Stimulated activated naive B cell treated with anti-CD40 and anti-IgM and Interleukin-4, amounts not matched to agents 10 μg/mL and 1 μg/mL and 100 μg/mL, for 72 hours (primary cell): ENCODE results near the gene NBEAL2.

Experiments used
- ATAC-seq, 2 donors: fragments of 150-1000 bp; cut with Tn5 transposase; replicated peaks; 2 replicates each; pipeline ENCODE4 v1.10.0; 2021; ENCODE audit warnings: moderate library complexity in 1 of 2
- DNase-seq: peaks from one replicate; pipeline ENCODE4 v3.0.0; 2021
- H3K27ac Mint-ChIP-seq: one replicate; pipeline ENCODE4 v1.8.0; 2022; ENCODE audit warnings: mild to moderate bottlenecking, mixed read lengths
- H3K27me3 Mint-ChIP-seq, 2 donors: one replicate each; pipeline ENCODE4 v1.8.0; 2022; ENCODE audit warnings: mixed read lengths in 2 of 2
- H3K36me3 Mint-ChIP-seq, 2 donors: one replicate each; pipeline ENCODE4 v1.8.0; 2022; ENCODE audit warnings: mixed read lengths in 2 of 2, mild to moderate bottlenecking in 1 of 2
- H3K4me1 Mint-ChIP-seq, 2 donors: one replicate each; pipeline ENCODE4 v1.8.0; 2022; ENCODE audit warnings: mixed read lengths in 2 of 2, mild to moderate bottlenecking in 1 of 2
- H3K4me3 Mint-ChIP-seq, 2 donors: one replicate each; pipeline ENCODE4 v1.8.0; 2022; ENCODE audit warnings: mild to moderate bottlenecking in 2 of 2, mixed read lengths in 2 of 2, moderate library complexity in 1 of 2
- H3K9me3 Mint-ChIP-seq, 2 donors: one replicate each; pipeline ENCODE4 v1.8.0; 2022; ENCODE audit warnings: mixed read lengths in 2 of 2, mild to moderate bottlenecking in 1 of 2

Gene NBEAL2, protein sequence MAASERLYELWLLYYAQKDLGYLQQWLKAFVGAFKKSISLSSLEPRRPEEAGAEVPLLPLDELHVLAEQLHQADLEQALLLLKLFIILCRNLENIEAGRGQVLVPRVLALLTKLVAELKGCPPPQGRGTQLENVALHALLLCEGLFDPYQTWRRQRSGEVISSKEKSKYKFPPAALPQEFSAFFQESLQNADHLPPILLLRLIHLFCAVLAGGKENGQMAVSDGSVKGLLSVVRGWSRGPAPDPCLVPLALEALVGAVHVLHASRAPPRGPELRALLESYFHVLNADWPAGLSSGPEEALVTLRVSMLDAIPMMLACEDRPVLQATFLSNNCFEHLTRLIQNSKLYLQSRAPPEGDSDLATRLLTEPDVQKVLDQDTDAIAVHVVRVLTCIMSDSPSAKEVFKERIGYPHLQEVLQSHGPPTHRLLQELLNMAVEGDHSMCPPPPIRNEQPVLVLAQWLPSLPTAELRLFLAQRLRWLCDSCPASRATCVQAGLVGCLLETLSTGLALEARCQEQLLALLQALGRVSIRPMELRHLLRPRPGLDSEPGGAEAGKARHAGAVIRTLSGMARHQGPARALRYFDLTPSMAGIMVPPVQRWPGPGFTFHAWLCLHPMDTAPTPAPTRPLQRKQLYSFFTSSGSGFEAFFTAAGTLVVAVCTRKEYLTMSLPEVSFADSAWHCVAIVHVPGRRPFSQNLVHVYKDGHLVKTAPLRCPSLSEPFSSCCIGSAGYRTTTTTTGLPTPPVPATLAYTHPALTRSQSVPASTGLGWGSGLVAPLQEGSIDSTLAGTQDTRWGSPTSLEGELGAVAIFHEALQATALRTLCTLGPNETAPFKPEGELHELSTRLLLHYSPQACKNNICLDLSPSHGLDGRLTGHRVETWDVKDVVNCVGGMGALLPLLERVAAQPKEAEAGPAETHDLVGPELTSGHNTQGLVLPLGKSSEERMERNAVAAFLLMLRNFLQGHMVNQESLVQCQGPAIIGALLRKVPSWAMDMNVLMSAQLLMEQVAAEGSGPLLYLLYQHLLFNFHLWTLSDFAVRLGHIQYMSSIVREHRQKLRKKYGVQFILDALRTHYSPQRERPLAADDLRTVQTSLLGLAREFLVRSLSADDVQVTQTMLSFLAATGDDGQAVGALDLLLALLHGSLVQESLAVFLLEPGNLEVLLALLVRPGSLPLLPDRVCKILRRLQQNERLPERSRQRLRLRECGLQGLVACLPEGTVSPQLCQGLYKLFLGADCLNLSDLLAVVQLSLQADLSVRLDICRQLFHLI (N-terminal part only)

DNA sequence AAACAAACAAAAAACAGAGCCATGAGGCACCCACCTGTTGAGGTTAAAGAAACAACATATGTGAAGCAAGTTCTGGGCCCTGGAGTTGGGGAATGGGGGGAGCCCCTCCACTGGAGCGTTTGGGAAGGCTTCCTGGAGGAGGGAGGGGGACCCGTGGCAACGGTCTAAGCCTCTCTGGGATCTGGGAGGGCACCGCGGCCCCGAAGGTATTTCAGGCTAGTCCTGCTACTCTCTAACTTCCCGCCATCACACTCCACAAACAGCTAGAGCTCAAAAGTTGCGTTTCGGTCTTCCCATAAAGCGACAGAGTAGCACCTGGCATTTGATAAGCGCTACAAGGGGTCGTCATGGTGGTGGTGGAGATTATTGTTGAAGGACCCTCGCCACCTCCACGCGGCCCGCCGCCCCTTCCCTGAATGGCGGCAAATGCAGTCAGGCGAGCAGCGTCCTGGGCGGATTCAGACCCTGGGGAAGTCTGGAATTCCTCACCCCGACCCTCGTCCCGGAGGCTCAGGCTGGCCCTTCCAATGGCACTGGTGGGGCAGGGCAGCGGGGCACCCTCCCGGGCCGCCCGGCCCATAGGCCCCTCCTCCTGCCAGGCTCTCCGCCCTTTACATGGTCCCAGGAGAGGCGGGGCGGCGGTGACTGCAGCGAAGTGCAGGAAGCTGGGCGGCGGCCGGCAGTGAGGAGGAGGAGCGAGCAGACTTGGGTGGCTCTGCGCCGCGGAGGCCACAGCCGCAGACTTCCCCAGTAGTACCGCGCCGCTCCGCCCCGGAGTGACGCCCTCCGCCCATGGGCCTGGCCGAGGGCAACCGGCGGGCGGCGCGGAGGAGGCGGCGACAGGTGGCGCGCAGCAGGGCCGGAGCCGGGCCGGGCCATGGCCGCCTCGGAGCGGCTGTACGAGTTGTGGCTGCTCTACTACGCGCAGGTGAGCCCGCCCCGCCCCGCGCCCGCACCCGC is at the start of gene NBEAL2:
Gene NBEAL2 (plus strand): TSS at position 682 of the 960 bp plus-strand sequence. CDS start 196 bp downstream, at position 878.
- Mint-ChIP-seq H3K36me3 (peaks cover 20 to 23% of the 10 kb centered on the region in 2 donors), H3K9me3 (no peaks in the 10 kb centered on the region), H3K27ac (peak within 1 kb of the TSS; percentile 93), H3K4me1 (peaks cover 37 to 64% of the 10 kb centered on the region in 2 donors), H3K27me3 (no peaks in the 10 kb centered on the region), H3K4me3 (peak within 1 kb of the TSS; percentile 90 to 91)
- peak; percentile 93 for DNase-seq
- ATAC-seq, result peak; percentile 85 to 86

- H3K36me3 Mint-ChIP-seq, result peaks cover 41 to 72% of the 10 kb centered on the region in 2 donors
- DNase-seq (no peak), ATAC-seq (no peak)
- H3K4me3 Mint-ChIP-seq, result peak overlapping the region; percentile 19 to 70
- peaks cover 72 to 97% of the 10 kb centered on the region in 2 donors for H3K4me1 Mint-ChIP-seq
- no peaks in the 10 kb centered on the region for H3K27me3 Mint-ChIP-seq
- peak overlapping the region; percentile 94 for H3K27ac Mint-ChIP-seq
- peaks cover 7 to 8% of the 10 kb centered on the region in 2 donors for H3K9me3 Mint-ChIP-seq
Observed at GRCh38 chr3:46930166-46930944, 49.1 kb upstream of the NBEAL2 start.

DNA sequence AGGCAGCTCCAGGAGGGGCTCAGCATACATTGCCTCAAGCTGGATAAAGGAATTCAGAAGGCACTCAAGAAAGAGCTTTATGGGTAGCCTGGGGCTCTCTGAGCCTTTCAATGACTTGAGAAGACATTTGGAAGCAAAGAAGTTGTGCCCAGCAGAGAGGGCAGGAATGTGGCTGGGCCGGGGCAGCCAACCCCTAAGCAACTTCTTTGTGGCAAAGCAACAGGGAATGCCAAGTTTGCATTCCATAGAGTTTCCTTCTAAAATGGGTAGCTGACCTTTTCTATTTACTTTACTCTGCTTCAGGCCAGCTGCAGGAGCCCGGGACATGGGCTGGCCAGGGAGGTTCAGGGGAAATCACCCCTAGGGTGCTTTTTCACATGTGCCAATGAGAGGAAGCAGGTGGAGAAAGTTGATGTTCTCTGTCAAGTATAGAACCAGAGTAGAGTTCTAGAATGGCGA is 48.5 kb upstream of the NBEAL2 start:
- Mint-ChIP-seq H3K4me1 (peaks cover 69 to 97% of the 10 kb centered on the region in 2 donors), H3K4me3 (peak overlapping the region; percentile 19 to 78), H3K27ac (peak overlapping the region; percentile 94), H3K36me3 (peaks cover 43 to 72% of the 10 kb centered on the region in 2 donors), H3K9me3 (peaks cover 7 to 8% of the 10 kb centered on the region in 2 donors), H3K27me3 (no peaks in the 10 kb centered on the region)
- peak in 1 of 2 donors; percentile 13 for ATAC-seq
- DNase-seq, result no peak

DNA sequence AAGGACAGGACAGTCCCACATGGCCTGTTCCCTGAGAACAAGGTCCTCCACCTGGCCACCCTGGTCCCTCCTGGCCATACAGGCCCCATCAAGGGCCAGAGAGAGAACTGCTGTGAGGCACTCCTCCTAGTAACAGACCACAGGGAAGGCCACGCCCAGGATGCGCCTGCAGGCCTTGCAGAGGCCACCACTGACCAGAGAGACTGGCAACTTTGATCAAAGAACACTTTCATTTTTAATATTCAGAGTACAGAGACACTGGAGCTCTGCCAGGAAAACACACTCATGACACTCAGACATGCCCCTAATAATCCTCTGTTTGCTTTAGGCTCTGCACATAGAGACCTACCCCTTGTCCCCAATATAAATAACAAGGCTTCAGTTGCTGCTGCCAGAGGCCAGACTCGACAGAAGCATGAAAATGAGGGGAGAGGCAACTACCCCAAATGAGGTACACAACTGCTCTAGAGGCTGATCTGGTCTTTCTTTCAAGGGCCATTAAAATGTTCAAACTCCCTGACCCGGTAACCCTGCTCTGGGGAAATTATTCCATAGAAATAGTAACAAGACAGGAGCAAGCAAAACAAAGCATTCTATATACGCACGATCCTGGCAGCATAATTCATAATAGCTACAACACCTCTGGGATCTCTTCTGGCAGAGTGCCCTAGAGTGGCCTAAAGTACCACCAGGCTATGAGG is 47.7 kb upstream of the NBEAL2 start:
- Mint-ChIP-seq H3K27me3 (no peaks in the 10 kb centered on the region), H3K9me3 (peaks cover 7 to 8% of the 10 kb centered on the region in 2 donors), H3K27ac (peak overlapping the region; percentile 94), H3K36me3 (peaks cover 42 to 73% of the 10 kb centered on the region in 2 donors), H3K4me3 (peak overlapping the region; percentile 67 to 78), H3K4me1 (peaks cover 69 to 97% of the 10 kb centered on the region in 2 donors)
- ATAC-seq, result no peak
- DNase-seq, result no peak

DNA sequence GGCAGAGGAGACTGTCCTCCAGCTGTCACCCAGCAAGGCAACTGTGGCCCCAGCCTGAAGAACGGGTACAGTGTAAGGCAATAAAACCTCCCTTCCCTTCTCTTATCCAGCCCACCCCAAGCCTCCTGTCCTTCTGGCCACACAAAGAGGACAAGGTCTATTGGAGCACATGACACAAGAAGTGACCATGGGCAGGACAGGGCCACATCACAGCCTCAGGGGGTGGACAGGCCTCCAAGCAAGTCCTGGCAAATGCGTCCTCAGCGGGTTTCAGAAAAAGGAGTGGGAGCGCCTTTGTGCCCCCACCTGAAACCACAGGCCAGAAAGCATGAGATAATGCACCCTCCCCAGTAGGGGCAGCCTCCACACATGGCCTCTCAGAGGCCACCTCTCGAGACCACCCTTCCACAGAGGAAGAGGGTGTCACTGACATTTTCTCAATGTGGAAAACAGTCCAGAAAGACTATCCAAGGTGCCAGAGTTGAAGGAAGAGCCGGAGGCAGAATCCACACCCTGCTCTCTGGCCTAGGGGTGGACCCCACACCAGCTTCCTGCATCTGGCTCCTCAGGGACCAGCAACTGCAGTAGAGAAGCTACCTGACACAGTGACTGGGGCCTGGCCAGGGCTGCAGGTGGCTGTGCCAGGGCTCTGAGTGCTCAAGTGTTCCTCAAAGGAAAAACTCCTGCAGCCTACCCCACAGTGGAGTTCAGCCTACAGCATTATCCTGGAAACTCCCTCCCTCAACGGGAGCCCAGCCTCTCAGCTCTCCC is 46.8 kb upstream of the NBEAL2 start:
- peaks cover 46 to 78% of the 10 kb centered on the region in 2 donors for H3K36me3 Mint-ChIP-seq
- no peak overlapping the region for H3K4me3 Mint-ChIP-seq
- peaks cover 62 to 94% of the 10 kb centered on the region in 2 donors for H3K4me1 Mint-ChIP-seq
- DNase-seq, result no peak
- peak overlapping the region; percentile 94 for H3K27ac Mint-ChIP-seq
- ATAC-seq, result no peak
- no peaks in the 10 kb centered on the region for H3K27me3 Mint-ChIP-seq
- peaks cover 7 to 8% of the 10 kb centered on the region in 2 donors for H3K9me3 Mint-ChIP-seq

DNA sequence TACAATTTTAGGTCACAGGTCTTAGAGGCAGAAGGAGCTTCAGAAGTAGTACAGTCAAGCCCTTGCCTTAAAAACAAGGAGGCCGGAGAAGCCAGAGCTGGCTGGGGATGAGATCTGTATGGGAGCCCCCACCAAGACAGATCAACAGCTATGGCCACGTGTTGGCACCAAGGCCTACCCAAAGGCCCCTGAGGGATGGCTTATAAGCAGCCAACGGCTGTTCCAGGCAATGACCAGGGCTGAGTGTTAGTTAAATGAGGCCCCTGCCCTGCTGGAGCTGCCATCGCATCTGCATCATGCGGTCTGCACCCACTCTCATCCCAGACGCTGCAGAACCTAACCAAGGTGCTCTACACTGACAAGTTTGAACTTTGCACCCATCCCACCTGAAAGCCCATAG is 46.2 kb upstream of the NBEAL2 start:
- peaks cover 67 to 97% of the 10 kb centered on the region in 2 donors for H3K4me1 Mint-ChIP-seq
- peaks cover 50 to 83% of the 10 kb centered on the region in 2 donors for H3K36me3 Mint-ChIP-seq
- no peaks in the 10 kb centered on the region for H3K27me3 Mint-ChIP-seq
- peak overlapping the region; percentile 94 for H3K27ac Mint-ChIP-seq
- no peak overlapping the region for H3K4me3 Mint-ChIP-seq
- ATAC-seq (no peak), DNase-seq (no peak)
- peaks cover 7 to 8% of the 10 kb centered on the region in 2 donors for H3K9me3 Mint-ChIP-seq

GRCh38 chr3:46934072-46934471 is 45.4 kb upstream of the NBEAL2 start:
- Mint-ChIP-seq H3K9me3 (peaks cover 2 to 3% of the 10 kb centered on the region in 2 donors), H3K36me3 (peaks cover 48 to 83% of the 10 kb centered on the region in 2 donors), H3K4me1 (peaks cover 66 to 97% of the 10 kb centered on the region in 2 donors), H3K27ac (peak overlapping the region; percentile 62), H3K4me3 (no peak overlapping the region), H3K27me3 (no peaks in the 10 kb centered on the region)
- ATAC-seq (no peak), DNase-seq (no peak)

DNA sequence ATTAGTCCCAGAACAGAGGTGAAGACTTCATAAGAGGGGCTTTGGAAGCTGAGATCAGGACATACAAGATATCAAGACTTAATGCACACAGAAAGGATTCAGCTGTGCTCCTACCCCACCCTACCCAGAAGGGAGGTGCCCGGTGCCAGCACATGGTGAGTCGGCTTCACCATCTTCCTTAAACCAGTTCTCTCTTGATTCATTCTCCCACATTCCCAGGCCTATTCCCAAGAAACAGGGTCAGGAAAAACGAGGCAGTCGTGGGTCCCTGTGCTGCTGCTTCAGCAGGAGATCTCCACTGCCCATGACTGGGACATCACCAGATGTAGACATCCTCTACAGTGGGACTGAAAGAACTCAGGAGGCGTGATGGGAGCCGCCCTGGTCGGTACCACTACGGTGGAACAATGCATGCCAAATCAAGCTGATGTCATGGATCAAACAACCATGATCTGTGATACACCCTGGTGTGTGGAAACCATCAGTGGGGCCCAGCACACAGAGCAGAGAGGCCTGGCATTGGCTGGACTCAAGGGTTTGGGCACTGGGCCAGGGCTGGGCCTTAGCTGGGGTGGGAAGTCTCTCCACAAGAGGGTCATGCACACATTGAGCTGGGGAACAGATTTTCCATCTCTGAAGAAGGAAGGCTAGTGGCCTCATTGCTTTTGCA is 44.8 kb upstream of the NBEAL2 start:
- H3K27ac Mint-ChIP-seq, result peak overlapping the region; percentile 86
- peaks cover 66 to 97% of the 10 kb centered on the region in 2 donors for H3K4me1 Mint-ChIP-seq
- DNase-seq (no peak), ATAC-seq (no peak)
- H3K27me3 Mint-ChIP-seq, result no peaks in the 10 kb centered on the region
- H3K36me3 Mint-ChIP-seq, result peaks cover 47 to 83% of the 10 kb centered on the region in 2 donors
- H3K4me3 Mint-ChIP-seq, result no peak overlapping the region
- H3K9me3 Mint-ChIP-seq, result no peaks in the 10 kb centered on the region

GRCh38 chr3:46935168-46935858 is 44.2 kb upstream of the NBEAL2 start:
- peak overlapping the region; percentile 86 for H3K27ac Mint-ChIP-seq
- H3K4me1 Mint-ChIP-seq, result peaks cover 69 to 97% of the 10 kb centered on the region in 2 donors
- H3K9me3 Mint-ChIP-seq, result no peaks in the 10 kb centered on the region
- H3K27me3 Mint-ChIP-seq, result no peaks in the 10 kb centered on the region
- peaks cover 49 to 86% of the 10 kb centered on the region in 2 donors for H3K36me3 Mint-ChIP-seq
- ATAC-seq, result no peak
- DNase-seq, result no peak
- no peak overlapping the region for H3K4me3 Mint-ChIP-seq

DNA sequence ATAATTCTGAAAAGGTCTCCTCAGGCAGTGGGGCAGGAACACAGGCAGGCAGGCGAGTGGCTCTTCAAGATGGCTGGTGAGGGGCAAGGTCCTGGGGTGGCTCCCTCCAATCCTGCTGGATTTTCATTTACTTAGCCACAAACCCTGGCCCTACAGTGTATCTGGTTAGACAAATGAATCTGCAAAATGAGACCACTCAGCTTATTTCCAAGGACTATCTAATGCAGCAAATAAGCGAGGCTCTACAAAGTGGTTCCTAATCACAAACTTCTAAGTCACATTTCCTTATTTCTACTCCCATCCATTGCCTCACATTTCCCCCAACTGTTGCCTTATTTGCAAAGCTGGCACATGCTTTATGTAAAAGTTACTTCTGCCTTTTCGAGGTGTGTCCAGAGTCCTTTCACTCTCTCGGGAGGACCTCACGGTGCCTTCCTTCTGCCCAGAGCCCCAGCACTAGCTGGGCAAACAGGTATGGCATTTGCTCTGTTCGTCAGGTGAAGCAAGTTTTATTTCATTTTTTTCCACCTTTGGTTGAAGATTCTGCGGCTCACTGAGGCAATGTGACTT is 43.4 kb upstream of the NBEAL2 start:
- H3K27ac Mint-ChIP-seq, result peak overlapping the region; percentile 51
- DNase-seq (no peak), ATAC-seq (no peak)
- H3K4me3 Mint-ChIP-seq, result no peak overlapping the region
- H3K27me3 Mint-ChIP-seq, result no peaks in the 10 kb centered on the region
- peaks cover 46 to 83% of the 10 kb centered on the region in 2 donors for H3K36me3 Mint-ChIP-seq
- H3K9me3 Mint-ChIP-seq, result no peaks in the 10 kb centered on the region
- peaks cover 67 to 95% of the 10 kb centered on the region in 2 donors for H3K4me1 Mint-ChIP-seq
